ENCODE data around the gene PRPF39.

The PRPF39 gene

GRCh38 chr14:45082420-45082819, 1.5 kb upstream of the PRPF39 start:
- DNase-seq (ENCODE audit: low read depth): no peak

- no peak for DNase-seq (ENCODE audit: low read depth)
These were observed 320 bp upstream of the PRPF39 start for GRCh38 chr14:45083617-45083975.

DNA sequence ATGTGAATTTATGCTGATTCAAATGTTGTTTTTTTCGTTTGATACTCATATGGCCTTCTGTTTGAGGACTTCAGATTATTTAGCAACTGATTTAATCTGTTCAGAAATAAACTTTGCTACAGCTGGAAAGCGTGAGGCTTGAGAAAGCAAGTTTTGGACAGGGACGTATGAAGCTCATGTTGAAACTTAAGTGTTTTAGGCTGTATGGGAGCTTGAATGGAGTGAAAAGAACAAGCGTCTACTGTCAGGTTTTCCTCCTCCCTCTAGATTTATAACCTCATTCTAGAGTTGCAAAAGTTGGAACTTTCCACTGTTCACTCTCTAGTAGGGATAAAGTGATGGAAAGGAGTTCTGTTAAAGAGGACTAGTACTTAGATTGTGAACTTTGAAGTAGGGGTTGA, 1.0 kb downstream of the PRPF39 start:
- DNase-seq (ENCODE audit: low read depth): no peak

DNA sequence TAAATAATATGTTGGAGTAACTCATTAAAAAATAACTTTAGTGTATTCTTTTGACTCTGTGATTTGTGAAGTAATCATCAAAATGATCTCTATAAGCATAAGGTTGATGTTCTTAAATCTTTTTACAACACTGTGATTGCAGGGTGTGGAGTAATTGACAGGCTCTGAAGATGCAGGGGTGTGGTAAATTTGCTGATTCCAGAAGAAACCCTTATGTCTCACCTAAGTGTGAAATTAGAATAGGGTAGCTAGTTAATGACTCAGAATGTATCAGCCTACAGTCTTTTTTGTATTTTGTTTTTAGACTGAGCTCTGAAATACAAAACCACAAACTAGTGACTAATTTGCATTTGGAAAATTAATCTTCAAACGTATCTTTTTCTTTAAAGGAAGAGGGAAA, 5.9 kb downstream of the PRPF39 start:
- no peak for DNase-seq (ENCODE audit: low read depth)

- no peak for DNase-seq (ENCODE audit: low read depth)
These were observed 7.8 kb downstream of the PRPF39 start for GRCh38 chr14:45091710-45092109.

DNA sequence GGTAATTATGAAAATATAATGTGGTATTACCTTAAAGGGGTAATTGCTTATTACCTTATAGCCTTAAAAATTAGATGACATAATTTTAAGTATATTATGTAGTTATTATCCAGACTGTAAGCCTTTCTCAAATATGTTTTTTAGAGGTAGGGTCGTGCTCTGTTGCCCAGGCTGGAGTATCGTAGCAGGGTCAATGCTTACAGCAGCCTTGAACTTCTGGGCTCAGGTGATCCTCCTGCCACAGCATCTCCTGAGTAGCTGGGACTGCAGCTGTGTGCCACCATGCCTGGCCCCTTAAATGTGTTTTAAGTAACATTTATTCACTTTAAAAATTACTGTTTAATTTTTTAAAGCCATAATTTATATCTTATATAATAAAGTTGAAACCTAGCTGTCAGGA, 10.4 kb downstream of the PRPF39 start:
- DNase-seq (ENCODE audit: low read depth): no peak

DNA sequence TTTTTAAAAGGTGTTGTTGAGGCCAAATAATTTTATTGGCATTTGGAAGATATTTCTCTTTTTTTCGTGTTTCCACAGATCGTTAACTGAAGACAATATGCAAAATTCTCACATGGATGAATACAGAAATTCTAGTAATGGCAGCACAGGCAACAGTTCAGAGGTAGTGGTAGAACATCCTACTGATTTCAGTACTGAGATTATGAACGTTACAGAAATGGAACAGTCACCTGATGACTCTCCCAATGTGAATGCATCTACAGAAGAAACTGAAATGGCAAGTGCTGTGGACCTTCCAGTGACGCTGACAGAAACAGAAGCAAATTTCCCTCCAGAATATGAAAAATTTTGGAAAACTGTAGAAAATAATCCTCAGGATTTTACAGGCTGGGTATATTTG, 11.2 kb downstream of the PRPF39 start:
- no peak for DNase-seq (ENCODE audit: low read depth)

GRCh38 chr14:45096218-45096617, 12.3 kb downstream of the PRPF39 start:
- DNase-seq (ENCODE audit: low read depth): no peak

DNA sequence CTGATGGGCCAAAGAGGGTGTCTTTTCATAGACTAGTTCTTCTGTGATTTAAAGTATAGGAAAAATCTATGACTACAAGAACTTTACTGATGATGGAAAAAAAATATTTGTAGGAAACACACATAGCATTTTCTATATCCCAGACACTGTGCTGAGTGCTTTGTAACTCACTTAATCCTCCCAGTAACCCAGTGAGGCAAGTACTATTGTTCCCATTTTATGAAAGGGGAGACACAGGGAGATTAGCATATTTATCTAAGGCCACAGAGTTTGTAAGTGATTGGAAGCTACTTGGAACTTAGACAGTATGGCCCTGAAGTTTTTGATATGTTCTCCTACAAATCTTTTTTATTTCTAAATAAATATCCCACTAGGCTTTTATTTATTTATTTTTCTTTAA, 19.9 kb downstream of the PRPF39 start:
- no peak for DNase-seq (ENCODE audit: low read depth)

DNA sequence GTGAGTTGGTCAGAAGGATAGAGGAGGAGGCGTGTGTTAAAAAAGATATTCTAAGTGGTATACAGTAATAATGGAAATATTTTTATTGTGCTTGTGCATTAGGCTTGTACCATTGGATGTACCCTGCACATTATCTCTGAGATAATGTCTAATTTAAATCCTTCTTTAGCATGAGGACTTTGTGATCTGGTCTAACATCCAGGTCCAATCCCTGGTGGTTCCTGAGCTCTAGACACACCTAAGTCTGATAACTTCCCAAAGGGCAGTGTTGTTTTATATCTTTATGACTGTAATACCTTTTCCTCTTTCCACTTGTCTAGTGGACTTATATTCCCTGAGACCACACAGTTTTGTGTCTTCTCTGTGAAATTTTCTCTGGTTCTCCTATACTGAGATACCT, 20.6 kb downstream of the PRPF39 start:
- no peak for DNase-seq (ENCODE audit: low read depth)

GRCh38 chr14:45112896-45113781, 29.2 kb downstream of the PRPF39 start:
- DNase-seq (ENCODE audit: low read depth): no peak

- no peak for DNase-seq (ENCODE audit: low read depth)
These were observed 30.4 kb downstream of the PRPF39 start for GRCh38 chr14:45114327-45114726.

- no peak for DNase-seq (ENCODE audit: low read depth)
These were observed 34.7 kb downstream of the PRPF39 start for GRCh38 chr14:45118594-45118993.

GRCh38 chr14:45120096-45120495, 36.2 kb downstream of the PRPF39 start:
- DNase-seq (ENCODE audit: low read depth): no peak

DNA sequence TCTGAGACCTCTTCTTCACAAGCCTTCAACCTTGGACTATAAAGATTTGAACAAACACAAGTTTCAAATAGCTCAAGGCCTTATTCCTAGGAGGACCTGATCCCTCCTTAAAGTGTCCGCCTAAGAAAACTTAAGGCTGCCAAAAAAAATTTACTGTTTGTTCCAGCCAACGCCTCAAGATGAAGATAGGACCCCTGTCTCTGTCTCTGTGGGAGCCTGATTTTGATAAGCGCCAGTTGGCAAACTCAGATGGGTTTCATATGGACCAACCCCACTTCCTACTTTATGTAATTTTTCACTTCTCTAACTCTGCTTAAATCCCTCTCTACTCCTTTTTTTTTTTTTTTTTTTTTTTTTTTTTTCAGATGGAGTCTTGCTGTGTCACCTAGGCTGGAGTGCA, 39.4 kb downstream of the PRPF39 start:
- no peak for DNase-seq (ENCODE audit: low read depth)

GRCh38 chr14:45125754-45126153, 41.8 kb downstream of the PRPF39 start:
- DNase-seq (ENCODE audit: low read depth): no peak

DNA sequence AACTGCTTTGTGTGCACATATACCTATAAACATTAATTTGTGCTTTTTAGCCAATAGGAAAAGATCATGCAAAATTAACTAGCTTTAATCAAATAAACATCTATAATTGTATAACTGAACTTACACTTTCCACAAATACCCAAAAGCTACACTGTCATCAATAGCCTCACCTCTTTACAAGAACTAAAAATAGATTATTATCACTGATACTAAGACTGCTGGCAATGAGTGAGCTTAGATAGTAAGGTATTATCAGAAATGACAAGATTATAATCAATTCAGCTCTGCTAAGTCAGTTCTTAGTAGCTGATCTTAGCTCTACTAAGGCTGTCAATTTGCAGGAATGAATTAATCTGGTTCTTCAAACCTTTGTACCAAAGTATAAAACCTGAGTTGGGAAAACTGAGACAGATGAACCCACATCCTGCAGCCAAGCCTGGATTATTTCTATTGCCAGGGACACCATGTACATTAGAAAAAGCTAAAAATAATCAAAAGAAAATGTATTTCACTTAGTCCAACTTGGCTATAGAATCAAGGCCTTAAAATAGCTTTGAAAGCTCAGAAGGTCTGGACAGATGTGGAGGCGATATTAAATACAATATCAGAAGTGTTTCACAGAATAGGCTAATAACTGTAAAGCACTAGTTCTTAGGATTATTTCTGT, 45.2 kb downstream of the PRPF39 start:
- no peak for DNase-seq (ENCODE audit: low read depth)

GRCh38 chr14:45133683-45134050, 49.8 kb downstream of the PRPF39 start:
- no peak for DNase-seq (ENCODE audit: low read depth)

DNA sequence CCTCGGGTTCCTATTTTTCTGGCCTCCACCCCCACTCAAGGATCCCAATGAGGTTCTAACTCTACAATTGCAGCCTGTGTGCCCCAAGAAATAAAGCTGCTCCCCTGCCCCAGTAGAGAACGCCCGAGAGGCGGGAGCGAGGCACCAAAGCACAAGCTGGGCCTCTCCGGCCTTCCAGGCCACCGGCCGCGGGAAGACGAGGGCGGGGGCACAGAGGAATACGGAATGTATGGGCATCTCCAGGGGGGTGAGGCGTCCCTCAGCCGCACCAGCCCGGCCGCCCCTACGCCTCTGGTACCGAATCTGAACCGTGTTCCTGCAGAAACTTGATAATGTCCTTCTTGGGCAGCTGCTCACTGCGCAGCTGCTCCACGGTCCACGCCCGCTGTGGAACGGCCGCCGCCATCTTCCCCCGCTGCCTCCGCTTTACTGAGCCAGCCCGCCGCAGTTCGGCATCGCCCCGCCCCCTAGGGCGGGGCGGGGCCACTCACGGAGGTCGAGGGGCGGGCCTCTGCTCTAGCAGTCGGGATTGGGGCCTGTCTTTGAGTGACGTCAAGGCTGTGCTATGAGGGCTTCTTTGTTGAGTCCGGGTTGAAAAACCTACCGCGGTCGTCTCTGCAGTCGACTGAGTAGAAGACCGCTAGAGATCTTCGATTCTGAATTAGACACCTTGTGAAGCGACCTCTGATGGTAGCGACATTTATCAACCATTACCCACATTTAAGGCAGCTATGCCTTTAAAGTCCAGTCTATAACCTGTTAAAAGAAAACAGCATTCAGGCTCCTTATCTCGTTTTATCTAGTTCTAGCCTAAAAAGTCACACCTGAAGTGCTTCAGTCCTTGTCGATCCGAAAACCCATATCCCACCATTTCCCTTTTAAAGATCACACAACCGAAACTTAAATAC, 50.4 kb downstream of the PRPF39 start, which contains the start of gene FKBP3:
Gene FKBP3 (minus strand): TSS at position 431 of the 908 bp plus-strand sequence. CDS start 25 bp downstream, at position 406.
- DNase-seq (ENCODE audit: low read depth): peak; percentile 75

DNA sequence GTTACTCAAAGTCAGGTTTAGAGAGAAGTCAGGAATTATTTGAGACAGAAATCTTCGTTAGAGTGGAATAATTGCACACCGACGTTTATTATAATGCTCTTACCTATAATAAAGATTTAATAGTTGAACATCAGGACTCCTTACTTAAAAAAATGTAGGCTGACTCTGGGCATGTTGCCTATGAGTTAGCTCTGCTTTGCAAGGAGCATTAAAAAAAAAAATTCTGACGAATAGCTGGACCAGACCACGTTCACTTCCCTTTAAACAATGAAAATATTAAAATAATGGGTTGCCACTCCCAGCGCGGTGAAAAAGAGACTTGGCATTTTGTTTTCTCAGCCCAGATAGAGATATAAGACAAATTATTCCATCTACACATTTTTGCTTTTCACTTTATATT, 51.2 kb downstream of the PRPF39 start:
- DNase-seq (ENCODE audit: low read depth): no peak

GRCh38 chr14:45135659-45136395, 51.9 kb downstream of the PRPF39 start, which contains the start of gene FANCM:
FANCM (plus strand) TSS chr14:45135930; CDS start chr14:45136032, 102 bp downstream.
- DNase-seq (ENCODE audit: low read depth): peak; percentile 49

DNA sequence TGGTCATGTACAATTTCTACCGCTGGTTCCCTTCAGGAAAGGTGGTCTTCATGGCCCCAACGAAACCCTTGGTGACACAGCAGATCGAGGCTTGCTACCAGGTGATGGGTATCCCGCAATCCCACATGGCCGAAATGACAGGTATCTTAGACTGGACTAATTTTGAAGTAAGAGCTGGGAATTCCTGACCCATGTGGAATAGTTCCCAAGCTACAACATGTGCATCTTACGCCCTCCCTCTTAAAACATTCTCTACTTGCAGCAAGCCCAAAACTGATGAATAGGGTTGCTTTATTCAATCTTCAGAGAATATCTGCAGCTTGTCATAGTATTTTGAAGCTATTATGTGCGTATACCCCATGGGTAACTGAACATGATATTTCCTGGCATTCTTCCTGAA, 52.5 kb downstream of the PRPF39 start:
- DNase-seq (ENCODE audit: low read depth): no peak
